HG03139 (cell line): Measurements from ENCODE around the gene AMT.
"Not testable (repeated sequence)": the region's sequence is repeated elsewhere in the genome, so short reads cannot be mapped to it uniquely, and the experiment has no call there.

Experiments
- ATAC-seq: cut with Tn5 transposase; IDR thresholded peaks from one replicate; pipeline ENCODE4 v1.9.1; 2021; ENCODE audit not compliant: unreplicated experiment

AMT gene

GRCh38 chr3:49424816-49425215, 2.5 kb upstream of the AMT start:
- ATAC-seq: no peak

GRCh38 chr3:49421890-49422378, 339 bp downstream of the AMT start:
- ATAC-seq: no peak

- no peak for ATAC-seq
Observed at GRCh38 chr3:49417516-49418120, 4.7 kb downstream of the AMT start.

- ATAC-seq: no peak
Observed at GRCh38 chr3:49416867-49417266, 5.4 kb downstream of the AMT start.

- no peak for ATAC-seq
Observed at GRCh38 chr3:49415931-49416601, 6.2 kb downstream of the AMT start.

GRCh38 chr3:49414753-49415152, 7.5 kb downstream of the AMT start:
- no peak for ATAC-seq

- ATAC-seq: no peak
Observed at GRCh38 chr3:49413338-49413734, 8.9 kb downstream of the AMT start.

GRCh38 chr3:49412632-49413337, 9.5 kb downstream of the AMT start:
- ATAC-seq: no peak

GRCh38 chr3:49411968-49412631, 10.2 kb downstream of the AMT start, which contains the start of the genes RHOA and TCTA:
Gene RHOA (minus strand): TSS chr3:49411976. CDS start chr3:49375589, 36,387 bp downstream.
Gene TCTA (plus strand): TSS chr3:49412423. CDS start chr3:49412427, 4 bp downstream.
- peak; percentile 70 for ATAC-seq

- ATAC-seq: peak; percentile 18
Observed at GRCh38 chr3:49411535-49411967, 10.7 kb downstream of the AMT start.

GRCh38 chr3:49410846-49411534, 11.3 kb downstream of the AMT start:
- ATAC-seq: no peak

GRCh38 chr3:49410066-49410845, 12.0 kb downstream of the AMT start:
- no peak for ATAC-seq

- no peak for ATAC-seq
Observed at GRCh38 chr3:49406571-49407565, 15.4 kb downstream of the AMT start.

- ATAC-seq: not testable (repeated sequence)
Observed at GRCh38 chr3:49405570-49405969, 16.7 kb downstream of the AMT start.

- ATAC-seq: no peak
Observed at GRCh38 chr3:49403891-49404290, 18.4 kb downstream of the AMT start.

- no peak for ATAC-seq
Observed at GRCh38 chr3:49401766-49402165, 20.5 kb downstream of the AMT start.

GRCh38 chr3:49399461-49399860, 22.8 kb downstream of the AMT start:
- ATAC-seq: no peak

- no peak for ATAC-seq
Observed at GRCh38 chr3:49397470-49397869, 24.8 kb downstream of the AMT start.

- ATAC-seq: not testable (repeated sequence)
Observed at GRCh38 chr3:49391310-49391709, 31.0 kb downstream of the AMT start.
